GM18505 (cell line): ENCODE measurements around the gene HSPB6.

Experiments used
- ATAC-seq: cut with Tn5 transposase; IDR thresholded peaks from one replicate; pipeline ENCODE4 v1.9.1; 2021; ENCODE audit not compliant: unreplicated experiment
- POLR2A ChIP-seq: IDR thresholded peaks from 4 replicates; pipeline ENCODE4 v1.6.1; 2011; ENCODE audit warnings: borderline replicate concordance; ENCODE audit not compliant: insufficient read depth, insufficient read length; ENCODE audit errors: extremely low read depth

HSPB6 gene

DNA sequence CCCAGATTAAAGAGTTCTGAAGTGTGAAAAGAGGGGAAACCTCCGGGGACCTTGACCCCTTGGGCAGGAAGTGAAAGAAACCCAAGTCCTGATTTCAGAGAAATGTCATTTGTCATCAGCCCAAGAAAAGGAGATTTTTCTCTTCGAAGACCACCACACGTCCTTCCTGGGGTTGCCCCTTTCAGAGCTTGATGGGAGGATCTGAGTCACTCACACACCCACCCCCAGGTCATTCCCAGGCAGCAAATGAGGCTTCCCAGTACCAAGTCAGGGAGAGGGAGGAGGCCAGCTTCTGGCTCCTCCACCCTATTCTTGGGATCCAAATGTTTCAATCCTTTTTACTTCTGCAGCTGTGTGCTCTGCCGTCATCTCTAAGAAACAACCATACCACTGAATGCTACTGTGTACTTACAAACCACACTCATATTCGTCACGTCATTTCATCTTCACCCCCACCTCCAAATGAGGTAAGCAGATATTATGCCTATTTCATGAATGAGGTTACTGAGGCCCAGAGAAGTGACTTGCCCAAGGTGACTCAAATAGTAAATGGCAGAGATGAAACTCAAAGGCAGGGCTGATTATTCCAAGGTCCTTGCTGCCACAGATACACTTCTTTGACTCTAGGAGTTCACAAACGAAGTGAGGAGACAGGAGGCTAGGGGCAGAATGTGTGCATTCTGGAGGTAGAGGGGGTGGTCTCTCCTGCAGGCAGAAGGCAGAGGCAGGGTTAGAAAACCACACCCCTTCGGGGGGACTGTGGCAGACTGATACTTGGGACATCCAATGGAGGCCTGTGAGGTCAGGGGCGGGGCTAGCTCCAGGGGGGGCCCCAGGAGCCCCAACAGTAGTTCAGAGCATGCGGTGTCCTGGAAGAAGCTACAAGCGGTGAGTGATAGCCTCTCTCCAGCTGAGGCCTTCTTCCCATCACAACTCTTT is 44.0 kb downstream of the HSPB6 start:
- ATAC-seq = no peak
- TF ChIP-seq POLR2A = peak; percentile 85

- peak; percentile 50 for TF ChIP-seq POLR2A
- peak; percentile 46 for ATAC-seq
These were observed 45.8 kb downstream of the HSPB6 start for GRCh38 chr19:35710784-35711723.

DNA sequence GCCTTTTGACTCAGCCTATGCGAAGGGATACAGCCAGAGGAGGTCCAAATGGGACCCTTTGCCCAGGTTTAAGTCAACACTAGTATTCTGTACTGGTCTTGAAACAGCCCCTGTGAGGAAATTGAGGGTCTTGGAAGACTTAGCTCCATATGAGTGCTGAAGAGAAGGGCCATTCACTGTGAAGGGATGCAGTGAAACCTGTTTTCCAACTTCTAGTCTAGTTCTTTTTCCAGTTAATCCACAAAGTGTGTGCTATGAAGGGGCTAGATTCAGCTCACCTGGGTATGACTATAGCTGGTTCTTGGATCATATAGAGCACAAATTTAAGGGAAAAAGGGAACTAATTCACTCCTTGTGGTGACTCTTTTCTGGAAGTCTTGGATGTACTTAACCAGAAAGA is 48.4 kb downstream of the HSPB6 start:
- ATAC-seq = no peak

More for the DNA sequence above, 48.4 kb downstream of the HSPB6 start:
- no peak for TF ChIP-seq POLR2A
